K562 (cell line): Measurements from ENCODE around the gene ARPC4. TPM values are rescaled to one million over a fixed set of nuclear protein-coding genes. Genes with fewer than 3 reads are reported as not detected.

ENCODE experiments used
- ATAC-seq: fragments of 200-7000 bp; cut with Tn5 transposase; 3 replicates; pipeline ENCODE4 v1.9.1; 2020; ENCODE audit warnings: moderate library complexity
- BruUV-seq: library from RNA; stranded (reverse); fragments of 400-500 nt; replicated peaks from 2 replicates; lab custom pipeline; 2021; lab: Mats Ljungman, UMichigan
- CTCF ChIA-PET: fragments of 300-600 bp; formaldehyde crosslinking; extraction: SDS; loops from one replicate; lab custom pipeline; 2021; ENCODE audit warnings: low intra/inter-chr PET ratio; lab: Yijun Ruan, JAX
- POLR2A ChIA-PET: fragments of 300-600, 350-650 bp; sonication (Branson Sonifier 250); formaldehyde crosslinking; extraction: SDS; loops from one replicate; lab custom pipeline; 2021; ENCODE audit warnings: antibody characterized with exemption, inconsistent platforms; lab: Yijun Ruan, JAX
- DNase-seq, 4 experiments: peaks; one replicate each; pipeline versions ENCODE4 v3.0.0 to v3.0.0-alpha.2; 2011 to 2018; ENCODE audit warnings: low spot score in 3 of 4, mixed read lengths in 3 of 4; ENCODE audit errors: extremely low read depth in 1 of 4
- FAIRE-seq: peaks from 2 replicates; lab custom pipeline; 2011; peaks lifted over from hg19 to GRCh38; lab: Jason Lieb, UNC
- H2AFZ ChIP-seq: 2 replicates; pipeline ENCODE4 v1.6.0; 2011; ENCODE audit warnings: low read depth, low read length, control low read depth, inconsistent platforms
- H3K27ac ChIP-seq: fragments of 200-600 bp; 3 replicates; pipeline ENCODE4 v1.8.0; 2011; ENCODE audit warnings: low read depth, mild to moderate bottlenecking, control low read depth, inconsistent platforms, low read length, moderate library complexity, mixed read lengths; ENCODE audit errors: extremely low read depth
- H3K27me3 ChIP-seq, 2 experiments: fragments of 300-600 bp in 1 of 2; 2 replicates in 1 of 2; 3 replicates in 1 of 2; pipeline versions ENCODE4 v1.6.0 to v1.8.0; 2011; ENCODE audit warnings: inconsistent platforms in 2 of 2, low read length in 2 of 2, mild to moderate bottlenecking in 1 of 2, mixed read lengths in 1 of 2, moderate library complexity in 1 of 2; ENCODE audit not compliant: control insufficient read depth in 2 of 2, insufficient read depth in 2 of 2
- H3K36me3 ChIP-seq: fragments of 300-600 bp; 3 replicates; pipeline ENCODE4 v1.8.0; 2011; ENCODE audit warnings: mild to moderate bottlenecking, low read length, inconsistent platforms; ENCODE audit not compliant: control insufficient read depth, insufficient read depth
- H3K4me1 ChIP-seq, 2 experiments: fragments of 200-600 bp in 1 of 2; replicated peaks in 1 of 2; 2 replicates in 1 of 2; 3 replicates in 1 of 2; pipeline versions ENCODE4 v1.5.1 to v1.8.0; 2011; ENCODE audit warnings: inconsistent platforms in 2 of 2, low read length in 2 of 2, mild to moderate bottlenecking in 1 of 2, mixed read lengths in 1 of 2, moderate library complexity in 1 of 2; ENCODE audit not compliant: control insufficient read depth in 2 of 2, insufficient read depth in 2 of 2
- H3K4me2 ChIP-seq: 2 replicates; pipeline ENCODE4 v1.6.1; 2011; ENCODE audit warnings: low read length, control low read depth, inconsistent platforms, mixed read lengths; ENCODE audit not compliant: insufficient read depth
- H3K4me3 ChIP-seq: fragments of 200-600 bp; sonication (generic), shearing (Covaris generic); 2 replicates; pipeline ENCODE4 v1.5.1; 2016; ENCODE audit warnings: control low read depth, inconsistent platforms
- H3K79me2 ChIP-seq: fragments of 200-600 bp; 3 replicates; pipeline ENCODE4 v1.8.0; 2011; ENCODE audit warnings: low read length, inconsistent platforms; ENCODE audit not compliant: control insufficient read depth, insufficient read depth
- H3K9ac ChIP-seq, 2 experiments: 2 replicates each; pipeline versions ENCODE4 v1.6.0 to v1.6.1; 2011; ENCODE audit warnings: low read depth in 2 of 2, low read length in 2 of 2, control low read depth in 1 of 2, inconsistent platforms in 1 of 2, mild to moderate bottlenecking in 1 of 2, mixed read lengths in 1 of 2; ENCODE audit not compliant: insufficient read depth in 1 of 2
- H3K9me1 ChIP-seq: one replicate; pipeline ENCODE4 v1.6.0; 2011; ENCODE audit warnings: inconsistent platforms, mild to moderate bottlenecking, low read length, moderate library complexity; ENCODE audit not compliant: control insufficient read depth, insufficient read depth
- H3K9me3 ChIP-seq: replicated peaks from 2 replicates; pipeline ENCODE4 v1.5.1; 2011; ENCODE audit warnings: low read depth, low read length, inconsistent platforms; ENCODE audit not compliant: control insufficient read depth, insufficient read depth
- H4K20me1 ChIP-seq: replicated peaks from 2 replicates; pipeline ENCODE4 v1.6.1; 2011; ENCODE audit warnings: low read length, inconsistent platforms, mixed read lengths; ENCODE audit not compliant: control insufficient read depth, insufficient read depth
- CBX1 ChIP-seq: sonication (generic); IDR thresholded peaks from 2 replicates; pipeline ENCODE4 v1.6.1; 2016; ENCODE audit warnings: antibody characterized with exemption, low read depth, mild to moderate bottlenecking
- GATAD2A ChIP-seq: fragments of 450-650 bp; IDR thresholded peaks from 2 replicates; pipeline ENCODE4 v1.6.1; 2017
- PKNOX1 ChIP-seq: fragments of 450-650 bp; IDR thresholded peaks from 2 replicates; pipeline ENCODE4 v1.6.1; 2016
- POLR2A ChIP-seq: fragments of 450-650 bp; conservative IDR thresholded peaks from 2 replicates; pipeline ENCODE4 v1.6.1; 2016
- POLR2B ChIP-seq: fragments of 450-650 bp; IDR thresholded peaks from 2 replicates; pipeline ENCODE4 v1.6.1; 2018; ENCODE audit warnings: low read depth; ENCODE audit not compliant: partially characterized antibody
- PRDM10 ChIP-seq: fragments of 450-650 bp; IDR thresholded peaks from 2 replicates; pipeline ENCODE4 v1.6.1; 2018; ENCODE audit not compliant: partially characterized antibody
- SP2 ChIP-seq: IDR thresholded peaks from 2 replicates; pipeline ENCODE4 v1.6.1; 2011; ENCODE audit warnings: mild to moderate bottlenecking, low read depth, low read length, moderate library complexity; ENCODE audit not compliant: poor library complexity, severe bottlenecking; ENCODE audit errors: extremely low read depth
- TCF3 ChIP-seq: sonication (generic); formaldehyde crosslinking; IDR thresholded peaks from 2 replicates; pipeline ENCODE4 v1.4.0; 2020; ENCODE audit warnings: mild to moderate bottlenecking, missing genetic modification reagents
- VEZF1 ChIP-seq: fragments of 200-800 bp; sonication (Bioruptor generic); IDR thresholded peaks from 2 replicates; pipeline ENCODE4 v1.6.1; 2017; ENCODE audit warnings: missing genetic modification characterization, missing compliant biosample characterization
- ZNF384 ChIP-seq: IDR thresholded peaks from 2 replicates; pipeline ENCODE4 v1.6.1; 2012; ENCODE audit warnings: low read depth, low read length, improper control_type of control experiment
- WGBS: fragments of 100-300 bp; shearing (Covaris generic); methylation state at CpG from one replicate; pipeline ENCODE4 v1.1.6; 2016; ENCODE audit warnings: low coverage, mixed read lengths; ENCODE audit not compliant: insufficient coverage; ENCODE audit errors: missing lambda C conversion rate; 5-methylcytosine and 5-hydroxymethylcytosine counted together
- in situ Hi-C: fragments of 300-500 bp; cut with MboI; formaldehyde crosslinking; loops from 4 replicates; pipeline ENCODE4 v1.15.0; 2018; ENCODE audit warnings: inconsistent platforms, mixed read lengths
- intact Hi-C: fragments of 100-400 bp; cut with micrococcal nuclease; formaldehyde crosslinking; loops from 2 replicates; pipeline ENCODE4 v1.14.2; 2022
- polyA plus RNA-seq, 8 experiments: library from polyadenylated mRNA; depleted of rRNA in 4 of 8; stranded (reverse) in 5 of 8; unstranded in 3 of 8; fragments of >200 nt; fragmentation: Nextera tagmentation in 2 of 8; fragmentation: Illumina TruSeq in 1 of 8; extraction: Ambion mirVana in 2 of 8; extraction: Trizol in 1 of 8; gene quantifications; 2 replicates each; pipeline versions ENCODE4 v1.2.1 to v1.2.3, GENCODE V29; 2011 to 2014; ENCODE audit warnings: inconsistent platforms in 1 of 8, missing spikeins in 1 of 8
- total RNA-seq, 7 experiments: library from RNA; depleted of rRNA in 6 of 7; stranded (reverse); fragments of >200 nt in 6 of 7; fragmentation: Illumina TruSeq in 2 of 7; extraction: Trizol in 2 of 7; gene quantifications; 2 replicates each; pipeline versions ENCODE4 v1.2.1 to v1.2.3, GENCODE V29; 2011 to 2021; ENCODE audit warnings: low replicate concordance in 1 of 7
- TF ChIP-seq, protein P1 (sequence below): fragments of 450-650 bp; IDR thresholded peaks from 2 replicates; pipeline ENCODE4 v1.6.1; 2018; ENCODE audit warnings: mild to moderate bottlenecking, low read depth; ENCODE audit not compliant: partially characterized antibody

The ARPC4 gene
- total and polyA plus RNA-seq, 9 of the 15 experiments (the other 6 are each of a cell fraction or from before 2014, with no cell fraction given) = 20.1 to 153 (median 119) TPM

GRCh38 chr3:9807981-9808344 is 15.1 kb downstream of the ARPC4 start (continued):
- TF ChIP-seq GATAD2A (no peak), SP2 (no peak), POLR2A (0 out of 2 replicates have a peak, but pooled peaks have one; percentile 16), VEZF1 (CRISPR knock-in tag) (peak; percentile 59)

GRCh38 chr3:9808345-9809037 is 15.6 kb downstream of the ARPC4 start:
- Histone ChIP-seq H3K27me3 (no peaks in the 10 kb centered on the region), H3K9me3 (no peaks in the 10 kb centered on the region), H3K9me1 (peaks cover under 1% of the 10 kb centered on the region), H2AFZ (no peak overlapping the region), H3K27ac (no peak overlapping the region), H4K20me1 (0 out of 2 replicates have a peak, but pooled peaks cover 3% of the 10 kb centered on the region), H3K9ac (no peak overlapping the region), H3K4me3 (no peak overlapping the region), H3K4me2 (no peak overlapping the region), H3K36me3 (peaks cover 88% of the 10 kb centered on the region), H3K4me1 (peaks cover 0 to 8% of the 10 kb centered on the region in 2 experiments; a peak in 2 of 5 replicates), H3K79me2 (no peaks in the 10 kb centered on the region)
- peak in 3 of 4 experiments; percentile 44 to 51 (median 44) for DNase-seq
- ChIA-PET CTCF (no interaction called here), POLR2A (interaction anchor here (0.6 to 6.7 kb wide), 9 partner anchors 12 to 208 kb away, joined by 3 to 49 read pairs (median 4); partner anchors contain the start of genes ARPC4, EMC3 and TADA3)
- ATAC-seq = peak; percentile 81
- no TSS peak for BruUV-seq
- 91% methylated on average over 7 of the region's 7 CpGs for WGBS
- intact Hi-C loops = no loop called here
- peak; percentile 65 for FAIRE-seq
- in situ Hi-C loops = no loop called here
- TF ChIP-seq POLR2A (0 out of 2 replicates have a peak, but pooled peaks have one; percentile 39), PRDM10 (no peak), POLR2B (peak; percentile 55), ZNF384 (no peak), CBX1 (peak; percentile 49), TCF3 (CRISPR knock-in tag) (no peak), PKNOX1 (peak; percentile 58; the same call in 1 of the 2 replicates)
- TF ChIP-seq, protein P1, sequence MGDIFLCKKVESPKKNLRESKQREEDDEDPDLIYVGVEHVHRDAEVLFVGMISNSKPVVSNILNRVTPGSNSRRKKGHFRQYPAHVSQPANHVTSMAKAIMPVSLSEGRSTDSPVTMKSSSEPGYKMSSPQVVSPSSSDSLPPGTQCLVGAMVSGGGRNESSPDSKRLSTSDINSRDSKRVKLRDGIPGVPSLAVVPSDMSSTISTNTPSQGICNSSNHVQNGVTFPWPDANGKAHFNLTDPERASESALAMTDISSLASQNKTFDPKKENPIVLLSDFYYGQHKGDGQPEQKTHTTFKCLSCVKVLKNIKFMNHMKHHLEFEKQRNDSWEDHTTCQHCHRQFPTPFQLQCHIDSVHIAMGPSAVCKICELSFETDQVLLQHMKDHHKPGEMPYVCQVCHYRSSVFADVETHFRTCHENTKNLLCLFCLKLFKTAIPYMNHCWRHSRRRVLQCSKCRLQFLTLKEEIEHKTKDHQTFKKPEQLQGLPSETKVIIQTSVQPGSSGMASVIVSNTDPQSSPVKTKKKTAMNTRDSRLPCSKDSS = no peak
